ENCODE results near the gene AKNA.

AKNA gene

GRCh38 chr9:114416906-114417305, 29.1 kb upstream of the AKNA start:
- DNase-seq = peak in 1 of 4 experiments; percentile 16

GRCh38 chr9:114416290-114416689, 28.5 kb upstream of the AKNA start:
- peak; percentile 69 to 91 (median 83) for DNase-seq

GRCh38 chr9:114414346-114414745, 26.6 kb upstream of the AKNA start:
- DNase-seq = peak; percentile 40 to 65 (median 60)

GRCh38 chr9:114413861-114414301, 26.1 kb upstream of the AKNA start:
- DNase-seq = peak; percentile 63 to 87 (median 72)

GRCh38 chr9:114412048-114412683, 24.4 kb upstream of the AKNA start:
- no peak for DNase-seq

- no peak for DNase-seq
Measured at GRCh38 chr9:114411452-114411851, 23.7 kb upstream of the AKNA start.

- no peak for DNase-seq
Measured at GRCh38 chr9:114410910-114411309, 23.1 kb upstream of the AKNA start.

- DNase-seq = no peak
Measured at GRCh38 chr9:114409842-114410241, 22.1 kb upstream of the AKNA start.

GRCh38 chr9:114409103-114409780, 21.5 kb upstream of the AKNA start:
- peak; percentile 70 to 89 (median 86) for DNase-seq

GRCh38 chr9:114408645-114409044, 20.9 kb upstream of the AKNA start:
- DNase-seq = no peak

GRCh38 chr9:114407889-114408288, 20.1 kb upstream of the AKNA start:
- peak in 2 of 4 experiments; percentile 15 to 31 for DNase-seq

- DNase-seq = no peak
Measured at GRCh38 chr9:114406441-114406840, 18.7 kb upstream of the AKNA start.

- peak; percentile 88 to 93 (median 89) for DNase-seq
Measured at GRCh38 chr9:114405294-114406034, 17.7 kb upstream of the AKNA start.

GRCh38 chr9:114404531-114404930, 16.7 kb upstream of the AKNA start:
- no peak for DNase-seq

GRCh38 chr9:114403153-114403756, 15.5 kb upstream of the AKNA start:
- DNase-seq = no peak

- no peak for DNase-seq
Measured at GRCh38 chr9:114401344-114401743, 13.6 kb upstream of the AKNA start.

- no peak for DNase-seq
Measured at GRCh38 chr9:114400772-114401171, 13.0 kb upstream of the AKNA start.

GRCh38 chr9:114400219-114400618, 12.4 kb upstream of the AKNA start:
- no peak for DNase-seq

GRCh38 chr9:114399381-114399780, 11.6 kb upstream of the AKNA start:
- DNase-seq = no peak

GRCh38 chr9:114397848-114398605, 10.2 kb upstream of the AKNA start:
- peak; percentile 95 to 99 (median 98) for DNase-seq

- DNase-seq = no peak
Measured at GRCh38 chr9:114397219-114397847, 9.6 kb upstream of the AKNA start.

All from suppressor macrophage (primary cell).